ENCODE data around the gene FASTK. TPM values are rescaled to one million over a fixed set of nuclear protein-coding genes. Genes with fewer than 3 reads are reported as not detected.

Gene FASTK
- total and polyA plus RNA-seq, 4 donors = 28.9 to 108 (median 89.9) TPM

GRCh38 chr7:151128716-151129115 is 48.1 kb upstream of the FASTK start:
- peaks cover 0 to 20% (median 6%) of the 10 kb centered on the region in 5 donors for H3K4me1 ChIP-seq (ENCODE audit: control insufficient read depth in 5 of 5, insufficient read depth in 5 of 5, low read length in 5 of 5)
- TF ChIP-seq CTCF (IDR thresholded peaks at IDR 0.05; ENCODE audit: control extremely low read depth, extremely low read depth) = no peak
- H3K9ac ChIP-seq (ENCODE audit: insufficient read depth in 1 of 2, low read length in 2 of 2) = no peak overlapping the region
- peaks cover 0 to 69% (median 20%) of the 10 kb centered on the region in 4 donors for H3K36me3 ChIP-seq (ENCODE audit: control insufficient read depth in 4 of 4, insufficient read depth in 4 of 4, low read length in 4 of 4)
- H3K27me3 ChIP-seq (ENCODE audit: control insufficient read depth in 3 of 3, insufficient read depth in 3 of 3, low read length in 2 of 3) = no peaks in the 10 kb centered on the region
- H3K4me3 ChIP-seq = no peak overlapping the region
- H3K9me3 ChIP-seq (ENCODE audit: control insufficient read depth in 4 of 4, insufficient read depth in 3 of 4, low read length in 3 of 4) = peaks cover 0 to 4% (median 0%) of the 10 kb centered on the region in 4 donors
- no peak for DNase-seq
- ATAC-seq (ENCODE audit: insufficient read depth, low FRiP score) = no peak
- 88 to 93% methylated on average over 8 of the region's 8 CpGs for WGBS, 2 donors
- H3K27ac ChIP-seq (ENCODE audit: low read depth in 1 of 2, low read length in 1 of 2) = no peak overlapping the region

GRCh38 chr7:151128144-151128543 is 47.5 kb upstream of the FASTK start:
- no peak overlapping the region for H3K9ac ChIP-seq (ENCODE audit: insufficient read depth in 1 of 2, low read length in 2 of 2)
- peaks cover 0 to 20% (median 6%) of the 10 kb centered on the region in 5 donors for H3K4me1 ChIP-seq (ENCODE audit: control insufficient read depth in 5 of 5, insufficient read depth in 5 of 5, low read length in 5 of 5)
- no peak for TF ChIP-seq CTCF (IDR thresholded peaks at IDR 0.05; ENCODE audit: control extremely low read depth, extremely low read depth)
- ATAC-seq (ENCODE audit: insufficient read depth, low FRiP score) (no peak), DNase-seq (no peak)
- H3K27me3 ChIP-seq (ENCODE audit: control insufficient read depth in 3 of 3, insufficient read depth in 3 of 3, low read length in 2 of 3) = no peaks in the 10 kb centered on the region
- H3K27ac ChIP-seq (ENCODE audit: low read depth in 1 of 2, low read length in 1 of 2) = no peak overlapping the region
- H3K9me3 ChIP-seq (ENCODE audit: control insufficient read depth in 4 of 4, insufficient read depth in 3 of 4, low read length in 3 of 4) = peaks cover 0 to 4% (median 0%) of the 10 kb centered on the region in 4 donors
- H3K4me3 ChIP-seq = no peak overlapping the region
- peaks cover 0 to 71% (median 19%) of the 10 kb centered on the region in 4 donors for H3K36me3 ChIP-seq (ENCODE audit: control insufficient read depth in 4 of 4, insufficient read depth in 4 of 4, low read length in 4 of 4)
- 83 to 90% methylated on average over 14 of the region's 14 CpGs for WGBS, 2 donors

- Histone ChIP-seq H3K9me3 (ENCODE audit: control insufficient read depth in 4 of 4, insufficient read depth in 3 of 4, low read length in 3 of 4) (peaks cover 0 to 4% (median 0%) of the 10 kb centered on the region in 4 donors), H3K27ac (ENCODE audit: low read depth in 1 of 2, low read length in 1 of 2) (no peak overlapping the region), H3K4me1 (ENCODE audit: control insufficient read depth in 5 of 5, insufficient read depth in 5 of 5, low read length in 5 of 5) (peaks cover 0 to 11% (median 5%) of the 10 kb centered on the region in 5 donors), H3K4me3 (no peak overlapping the region), H3K27me3 (ENCODE audit: control insufficient read depth in 3 of 3, insufficient read depth in 3 of 3, low read length in 2 of 3) (no peaks in the 10 kb centered on the region), H3K36me3 (ENCODE audit: control insufficient read depth in 4 of 4, insufficient read depth in 4 of 4, low read length in 4 of 4) (peaks cover 0 to 70% (median 16%) of the 10 kb centered on the region in 4 donors), H3K9ac (ENCODE audit: insufficient read depth in 1 of 2, low read length in 2 of 2) (no peak overlapping the region)
- 83 to 86% methylated on average over 19 of the region's 19 CpGs for WGBS, 2 donors
- ATAC-seq (ENCODE audit: insufficient read depth, low FRiP score) (no peak), DNase-seq (no peak)
- TF ChIP-seq CTCF (IDR thresholded peaks at IDR 0.05; ENCODE audit: control extremely low read depth, extremely low read depth) = no peak
These were observed 46.0 kb upstream of the FASTK start for GRCh38 chr7:151126491-151127137.

Measured in lung (tissue), 12 donors.